GM19023 (cell line): ENCODE results near the gene CEP76.

Experiments used
- ATAC-seq: cut with Tn5 transposase; IDR thresholded peaks from one replicate; pipeline ENCODE4 v1.9.1; 2021; ENCODE audit warnings: mild to moderate bottlenecking, moderate library complexity; ENCODE audit not compliant: unreplicated experiment

CEP76 gene, protein sequence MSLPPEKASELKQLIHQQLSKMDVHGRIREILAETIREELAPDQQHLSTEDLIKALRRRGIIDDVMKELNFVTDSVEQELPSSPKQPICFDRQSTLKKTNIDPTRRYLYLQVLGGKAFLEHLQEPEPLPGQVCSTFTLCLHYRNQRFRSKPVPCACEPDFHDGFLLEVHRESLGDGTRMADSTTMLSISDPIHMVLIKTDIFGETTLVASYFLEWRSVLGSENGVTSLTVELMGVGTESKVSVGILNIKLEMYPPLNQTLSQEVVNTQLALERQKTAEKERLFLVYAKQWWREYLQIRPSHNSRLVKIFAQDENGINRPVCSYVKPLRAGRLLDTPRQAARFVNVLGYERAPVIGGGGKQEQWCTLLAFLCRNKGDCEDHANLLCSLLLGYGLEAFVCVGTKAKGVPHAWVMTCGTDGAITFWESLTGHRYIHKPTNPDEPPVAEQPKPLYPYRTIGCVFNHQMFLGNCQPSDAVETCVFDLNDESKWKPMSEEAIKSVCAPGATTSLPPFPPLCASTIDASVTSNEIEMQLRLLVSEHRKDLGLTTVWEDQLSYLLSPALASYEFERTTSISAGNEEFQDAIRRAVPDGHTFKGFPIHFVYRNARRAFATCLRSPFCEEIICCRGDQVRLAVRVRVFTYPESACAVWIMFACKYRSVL

GRCh38 chr18:12702221-12703095 lies at the start of gene CEP76, which contains the start of gene PSMG2:
Gene CEP76, minus strand, starts transcription at chr18:12702723. Its CDS starts 175 bp downstream, at chr18:12702548.
Gene PSMG2, plus strand, starts transcription at chr18:12703042. Its CDS starts 66 bp downstream, at chr18:12703108.
- peak; percentile 81 for ATAC-seq

- ATAC-seq: no peak
These were observed 49.4 kb upstream of the CEP76 start for GRCh38 chr18:12751891-12752290.

- no peak for ATAC-seq
These were observed 49.0 kb upstream of the CEP76 start for GRCh38 chr18:12751503-12751884.

GRCh38 chr18:12750715-12751502 lies 48.4 kb upstream of the CEP76 start:
- no peak for ATAC-seq

DNA sequence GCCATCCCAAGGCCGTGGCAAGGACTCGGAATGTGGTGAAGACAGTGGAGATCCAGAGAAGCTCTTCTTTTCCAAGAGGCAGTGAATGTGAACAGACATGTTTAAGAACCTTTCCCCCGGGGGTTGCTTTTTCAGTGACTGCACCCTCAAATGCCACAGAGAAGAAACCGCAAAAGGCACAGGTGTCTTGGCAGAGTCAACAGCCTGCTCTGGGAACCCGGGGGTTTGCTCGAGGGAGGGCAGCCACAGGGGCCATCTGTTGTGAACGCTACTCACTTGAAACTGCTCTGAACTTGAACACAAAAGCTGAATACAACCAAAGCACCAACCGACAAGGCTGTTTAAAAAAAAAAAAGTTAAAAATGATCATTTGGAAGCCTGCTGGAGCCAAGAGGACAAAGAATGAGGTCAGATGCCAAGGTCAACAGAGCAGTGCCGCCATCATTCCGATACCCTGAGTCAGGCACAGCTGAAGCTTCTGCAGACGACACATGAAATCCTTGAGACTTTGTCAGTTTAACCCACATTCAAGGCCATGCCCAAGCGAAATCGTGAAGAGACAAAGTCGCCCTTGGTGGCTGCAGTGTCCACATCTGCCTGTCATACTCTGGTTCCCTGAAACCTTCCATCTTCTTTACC lies 47.7 kb upstream of the CEP76 start:
- no peak for ATAC-seq

DNA sequence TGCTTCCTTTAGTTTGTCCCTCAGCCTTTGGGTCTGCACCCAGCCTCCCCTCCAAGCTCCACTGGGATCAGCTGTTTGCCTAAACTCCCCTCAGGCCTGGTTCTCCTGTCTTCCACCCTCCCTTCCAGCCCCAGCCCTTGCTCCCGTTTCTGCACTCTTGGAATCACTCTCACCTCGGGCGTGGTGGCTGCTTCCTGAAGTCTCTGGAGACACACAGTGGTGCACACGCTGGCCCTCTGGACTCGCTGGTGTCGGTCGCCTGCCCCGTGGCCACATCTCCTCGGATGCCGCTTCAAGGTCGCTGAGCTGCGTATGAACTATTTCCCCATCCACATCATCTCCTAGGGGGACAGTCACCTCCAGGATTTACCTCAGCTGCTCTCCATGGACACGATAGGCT lies 46.6 kb upstream of the CEP76 start:
- ATAC-seq: no peak

DNA sequence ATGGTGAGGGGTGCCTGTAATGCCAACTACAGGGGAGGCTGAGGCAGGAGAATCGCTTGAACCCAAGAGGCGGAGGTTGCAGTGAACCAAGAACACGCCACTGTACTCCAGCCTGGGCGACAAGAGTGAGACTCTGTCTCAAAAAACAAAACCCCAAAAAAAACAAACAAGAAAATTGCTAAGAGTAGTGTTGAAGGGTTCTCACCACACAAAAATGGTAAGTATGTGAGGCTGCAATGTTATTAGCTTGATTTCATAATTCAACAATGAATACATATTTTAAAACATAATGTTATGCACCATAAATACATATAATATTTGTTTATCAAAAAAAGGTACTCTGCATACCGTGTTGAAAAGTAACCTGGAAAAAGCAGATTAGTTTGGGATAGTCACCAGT lies 46.1 kb upstream of the CEP76 start:
- ATAC-seq: no peak

DNA sequence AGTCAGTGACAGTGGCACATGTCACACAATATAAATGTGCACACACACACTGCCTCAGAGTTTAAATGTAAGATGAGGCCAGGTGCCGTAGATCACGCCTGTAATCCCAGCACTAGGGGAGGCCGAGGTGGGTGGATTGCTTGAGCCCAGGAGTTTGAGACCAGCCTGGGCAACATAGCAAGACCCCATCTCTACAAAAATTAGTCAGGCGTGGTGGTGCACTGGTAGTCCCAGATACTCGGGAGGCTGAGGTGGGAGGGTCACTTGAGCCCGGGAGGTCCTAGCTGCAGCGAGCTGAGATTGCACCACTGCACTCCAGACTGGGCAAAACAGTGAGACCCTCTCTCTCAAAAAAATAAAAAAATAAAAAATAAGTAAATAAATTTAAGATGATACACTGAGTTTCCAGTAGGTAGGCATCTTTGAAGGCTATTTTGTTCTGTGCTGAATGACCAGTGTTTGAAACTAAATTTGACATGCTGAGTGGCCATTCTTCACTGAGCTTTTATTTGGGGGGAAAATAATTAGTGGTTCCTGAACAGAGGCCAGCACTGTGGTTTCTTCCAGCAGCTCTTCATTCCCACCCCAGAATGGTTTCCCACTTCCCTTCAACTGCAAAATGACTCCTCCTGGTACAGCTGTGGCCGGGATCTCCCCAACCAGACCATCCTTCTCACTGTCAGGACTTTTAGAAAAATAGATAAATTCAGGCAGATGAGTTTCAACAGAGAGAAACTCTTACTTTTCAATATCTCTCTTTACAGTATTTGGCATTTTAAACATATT lies 45.2 kb upstream of the CEP76 start:
- ATAC-seq: no peak

GRCh38 chr18:12745095-12745795 lies 42.7 kb upstream of the CEP76 start:
- no peak for ATAC-seq

DNA sequence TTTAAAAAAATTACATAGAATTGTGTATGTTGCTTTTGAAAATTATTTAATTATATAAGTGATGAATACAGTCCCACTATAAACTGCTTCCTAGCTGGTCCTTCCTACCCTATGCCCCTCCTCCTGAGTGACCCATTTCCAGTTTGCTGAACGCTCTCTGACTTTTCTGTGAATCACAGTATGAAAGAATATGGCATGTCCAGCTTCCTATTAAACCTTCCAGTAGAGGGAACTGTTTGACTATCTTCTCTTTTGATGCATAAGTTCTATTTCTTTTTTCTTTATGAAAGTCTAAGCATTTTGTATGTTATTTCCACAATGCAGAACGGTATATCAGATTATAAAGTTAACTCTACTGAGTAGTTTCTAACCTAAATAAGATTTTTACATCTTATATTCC lies 41.6 kb upstream of the CEP76 start:
- no peak for ATAC-seq

DNA sequence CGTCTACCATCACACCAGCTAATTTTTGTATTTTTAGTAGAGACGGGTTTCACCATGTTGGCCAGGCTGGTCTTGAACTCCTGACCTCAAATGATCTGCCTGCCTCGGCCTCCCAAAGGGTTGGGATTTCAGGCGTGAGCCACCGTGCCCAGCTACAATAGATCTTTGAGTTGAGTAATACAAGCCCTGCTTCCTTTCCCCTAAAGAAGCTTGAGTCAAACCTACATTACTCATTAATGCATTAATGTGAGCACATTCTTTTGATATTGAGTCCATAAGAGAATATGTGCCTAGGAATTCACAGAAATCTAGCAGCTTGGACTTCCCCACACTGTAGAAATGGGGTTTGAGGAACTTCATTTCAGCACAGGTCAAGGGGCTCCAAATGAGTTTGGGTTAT lies 39.9 kb upstream of the CEP76 start:
- ATAC-seq: no peak

GRCh38 chr18:12741351-12741750 lies 38.8 kb upstream of the CEP76 start:
- ATAC-seq: no peak

DNA sequence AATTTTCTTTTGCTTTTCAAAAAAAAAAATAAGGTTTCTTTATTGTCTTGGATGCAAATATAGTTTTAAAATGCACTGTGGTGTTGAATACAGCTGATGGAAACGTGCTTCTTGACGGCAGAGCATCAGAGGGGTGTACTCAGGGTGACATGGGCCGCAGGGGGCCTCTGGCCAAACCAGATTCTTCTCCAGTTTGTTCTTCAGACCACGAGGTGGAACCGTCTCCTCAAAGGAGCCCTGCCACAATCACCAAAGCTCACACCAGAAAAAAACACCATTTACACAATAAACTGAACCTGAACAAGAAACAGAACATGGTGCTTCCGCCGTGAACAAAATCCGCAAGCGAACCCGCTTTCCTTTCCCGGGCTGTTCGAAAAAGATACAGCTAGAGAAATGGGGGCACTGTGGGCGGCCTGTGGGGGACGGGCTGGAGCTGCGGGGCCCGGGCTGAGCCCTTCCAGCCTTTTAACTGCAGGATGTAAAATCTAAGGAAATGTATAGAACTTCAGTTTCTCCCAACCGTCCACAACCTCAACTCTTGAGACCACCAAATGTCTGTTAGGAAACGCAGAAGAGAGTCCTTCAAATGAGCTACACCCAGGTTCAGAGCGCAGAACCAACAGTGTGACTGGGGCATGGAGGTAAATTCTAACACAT lies 34.9 kb upstream of the CEP76 start:
- ATAC-seq: no peak

DNA sequence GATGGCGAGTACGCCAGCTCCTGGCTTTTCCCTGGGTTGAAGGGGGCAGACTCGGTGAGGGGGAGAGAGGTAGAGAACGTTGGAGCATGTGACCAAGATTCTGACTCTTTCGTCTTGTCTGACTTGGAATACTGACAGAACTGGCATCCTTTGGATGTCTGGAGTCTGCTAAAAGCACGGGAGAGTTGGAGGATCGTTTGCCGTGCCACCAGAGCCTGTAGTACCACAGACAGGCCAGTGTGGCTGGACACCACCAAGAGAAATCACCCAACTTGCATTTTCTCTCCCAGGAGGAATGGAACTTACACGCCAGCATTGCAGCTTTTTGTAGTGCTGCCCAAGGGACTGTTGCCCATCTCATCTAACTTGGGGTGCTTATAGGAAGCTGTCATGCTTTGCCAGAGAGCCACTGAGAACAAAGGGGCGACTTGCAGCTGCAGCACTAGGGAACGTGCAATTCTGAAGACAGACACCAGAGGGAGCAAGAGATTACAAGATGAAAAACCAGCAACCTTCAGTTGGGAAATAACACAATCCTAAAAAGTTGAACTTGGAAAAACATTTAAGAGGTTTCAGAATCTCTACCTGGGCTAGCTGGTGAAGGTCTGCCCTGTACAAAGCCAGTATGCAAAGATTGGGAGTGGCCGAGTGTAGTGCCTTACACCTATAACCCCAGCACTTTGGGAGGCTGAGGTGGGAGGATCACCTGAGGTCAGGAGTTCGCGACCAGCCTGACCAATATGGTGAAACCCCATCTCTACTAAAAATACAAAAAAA lies 24.4 kb upstream of the CEP76 start:
- ATAC-seq: no peak

DNA sequence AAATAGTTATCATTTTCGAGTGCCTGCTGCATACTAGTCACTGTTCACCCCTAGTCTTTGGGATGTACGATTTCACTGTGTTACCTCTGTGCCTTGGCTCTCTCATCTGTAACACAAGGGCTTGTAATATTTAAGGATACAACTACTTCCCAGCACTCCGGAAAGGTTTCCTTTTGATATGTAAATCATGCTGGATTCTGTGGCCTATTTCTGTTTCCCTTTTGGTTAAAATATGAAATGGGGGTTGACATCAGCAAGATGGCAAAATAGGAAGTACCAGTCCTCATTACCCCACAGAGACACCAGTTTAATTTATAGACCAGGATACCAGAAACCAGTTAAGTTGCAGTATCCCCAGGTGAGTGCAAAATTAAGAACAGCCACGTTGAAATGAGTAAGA lies 23.8 kb upstream of the CEP76 start:
- no peak for ATAC-seq

- ATAC-seq: no peak
These were observed 20.2 kb upstream of the CEP76 start for GRCh38 chr18:12722731-12723130.

DNA sequence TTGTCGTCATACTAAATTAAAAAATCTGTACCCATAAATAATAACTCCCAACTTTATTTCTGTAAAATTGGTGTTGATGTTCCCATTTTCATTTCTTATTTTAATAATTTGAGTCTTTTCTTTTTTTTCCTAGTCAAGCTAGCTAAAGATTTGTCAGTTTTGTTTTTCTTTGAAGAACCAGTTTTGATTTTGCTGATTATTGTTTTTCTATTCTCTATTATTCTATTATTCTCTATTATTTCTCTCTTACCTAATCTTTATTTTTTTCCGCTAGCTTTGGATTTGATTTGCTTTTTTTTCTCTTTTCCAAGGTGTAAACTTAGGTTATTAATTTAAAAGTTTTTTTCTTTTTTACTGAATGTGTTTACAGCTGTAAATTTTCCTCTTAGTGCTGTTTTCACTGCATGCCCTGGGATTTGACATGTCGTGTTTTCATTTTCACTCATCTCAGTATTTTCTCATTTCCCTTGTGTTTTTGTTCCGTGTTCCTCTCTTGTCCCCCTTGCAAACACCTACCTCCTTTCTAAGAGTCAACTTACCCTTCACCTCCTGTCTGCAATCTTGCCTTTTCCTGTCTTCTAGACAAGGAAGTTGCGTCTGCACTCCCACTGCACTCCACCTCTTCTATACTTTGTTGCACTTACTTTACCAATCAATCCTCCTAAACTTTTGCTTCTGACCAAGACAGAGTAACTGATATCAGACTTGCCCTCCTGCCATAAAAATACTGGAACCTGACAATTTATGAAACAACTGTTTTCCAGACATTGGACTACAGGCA lies 19.2 kb upstream of the CEP76 start:
- no peak for ATAC-seq
